WTC11 (cell line): Measurements from ENCODE around the gene PNMA6E. TPM values are rescaled to one million over a fixed set of nuclear protein-coding genes. Genes with fewer than 3 reads are reported as not detected.

ENCODE experiments used
- ATAC-seq: fragments of 200-7000 bp; cut with Tn5 transposase; 2 replicates; pipeline ENCODE4 v1.10.0; 2021; ENCODE audit warnings: mild to moderate bottlenecking, moderate library complexity
- CTCF ChIA-PET: fragments of 300-600 bp; sonication (Branson Sonifier 250); formaldehyde crosslinking; loops from one replicate; lab custom pipeline; 2021; ENCODE audit warnings: antibody characterized with exemption; lab: Charles Lee
- POLR2A ChIA-PET: fragments of 350-600 bp; sonication (Branson Sonifier 250); formaldehyde crosslinking; loops from one replicate; lab custom pipeline; 2021; ENCODE audit warnings: antibody characterized with exemption; lab: Charles Lee
- DNase-seq: peaks from one replicate; pipeline ENCODE4 v3.0.0; 2021; ENCODE audit warnings: low spot score
- H3K27ac Mint-ChIP-seq: 2 replicates; pipeline ENCODE4 v1.8.0; 2021; ENCODE audit warnings: mixed read lengths
- H3K27me3 Mint-ChIP-seq: 2 replicates; pipeline ENCODE4 v1.8.0; 2021; ENCODE audit warnings: low read depth, mild to moderate bottlenecking, moderate library complexity, mixed read lengths
- H3K36me3 Mint-ChIP-seq: 2 replicates; pipeline ENCODE4 v1.8.0; 2021; ENCODE audit warnings: mixed read lengths
- H3K4me1 Mint-ChIP-seq: 2 replicates; pipeline ENCODE4 v1.8.0; 2022; ENCODE audit warnings: mixed read lengths
- H3K4me3 Mint-ChIP-seq: 2 replicates; pipeline ENCODE4 v1.8.0; 2021; ENCODE audit warnings: mild to moderate bottlenecking, moderate library complexity, mixed read lengths
- H3K9me3 Mint-ChIP-seq: 2 replicates; pipeline ENCODE4 v1.8.0; 2021; ENCODE audit warnings: mixed read lengths
- CBFB ChIP-seq: sonication (generic); formaldehyde crosslinking; IDR thresholded peaks from 2 replicates; pipeline ENCODE4 v1.8.1; 2022; ENCODE audit warnings: mild to moderate bottlenecking, low read depth, missing genetic modification reagents
- CREB1 ChIP-seq: sonication (generic); formaldehyde crosslinking; IDR thresholded peaks from 2 replicates; pipeline ENCODE4 v1.8.0; 2023; ENCODE audit warnings: mild to moderate bottlenecking, missing genetic modification reagents
- CREM ChIP-seq: sonication (generic); formaldehyde crosslinking; IDR thresholded peaks from 2 replicates; pipeline ENCODE4 v1.8.1; 2022; ENCODE audit warnings: mild to moderate bottlenecking, missing genetic modification reagents, moderate library complexity
- ELF4 ChIP-seq: sonication (generic); formaldehyde crosslinking; IDR thresholded peaks from 2 replicates; pipeline ENCODE4 v1.8.1; 2022; ENCODE audit warnings: low read depth, mild to moderate bottlenecking, moderate library complexity, missing genetic modification reagents
- ESRRA ChIP-seq: sonication (generic); formaldehyde crosslinking; IDR thresholded peaks from 2 replicates; pipeline ENCODE4 v1.8.1; 2022; ENCODE audit warnings: mild to moderate bottlenecking, missing genetic modification reagents, borderline replicate concordance
- KAT7 ChIP-seq: sonication (generic); formaldehyde crosslinking; IDR thresholded peaks from 2 replicates; pipeline ENCODE4 v1.8.1; 2023; ENCODE audit warnings: missing genetic modification reagents, mild to moderate bottlenecking, borderline replicate concordance
- MYBL2 ChIP-seq: sonication (generic); formaldehyde crosslinking; IDR thresholded peaks from 2 replicates; pipeline ENCODE4 v1.8.1; 2023; ENCODE audit warnings: mild to moderate bottlenecking, moderate library complexity, missing genetic modification reagents
- NR1H2 ChIP-seq: sonication (generic); formaldehyde crosslinking; IDR thresholded peaks from 2 replicates; pipeline ENCODE4 v1.9.0; 2021; ENCODE audit warnings: mild to moderate bottlenecking, moderate library complexity, missing genetic modification reagents
- NR3C1 ChIP-seq: sonication (generic); formaldehyde crosslinking; conservative IDR thresholded peaks from 2 replicates; pipeline ENCODE4 v1.8.1; 2023; ENCODE audit warnings: low read depth, mild to moderate bottlenecking, missing genetic modification reagents
- TCF7 ChIP-seq: sonication (generic); formaldehyde crosslinking; IDR thresholded peaks from 2 replicates; pipeline ENCODE4 v1.8.0; 2022; ENCODE audit warnings: mild to moderate bottlenecking, low read depth, missing genetic modification reagents, moderate library complexity
- TEAD1 ChIP-seq: sonication (generic); formaldehyde crosslinking; IDR thresholded peaks from 2 replicates; pipeline ENCODE4 v1.8.0; 2022; ENCODE audit warnings: mild to moderate bottlenecking, missing genetic modification reagents
- TP53 ChIP-seq: sonication (generic); formaldehyde crosslinking; IDR thresholded peaks from 2 replicates; pipeline ENCODE4 v1.8.1; 2023; ENCODE audit warnings: mild to moderate bottlenecking, missing genetic modification reagents
- ZNF138 ChIP-seq: sonication (generic); formaldehyde crosslinking; conservative IDR thresholded peaks from 2 replicates; pipeline ENCODE4 v1.8.1; 2022; ENCODE audit warnings: mild to moderate bottlenecking, moderate library complexity, missing genetic modification reagents
- ZNF219 ChIP-seq: sonication (generic); formaldehyde crosslinking; IDR thresholded peaks from 2 replicates; pipeline ENCODE4 v1.8.0; 2023; ENCODE audit warnings: missing genetic modification reagents, mild to moderate bottlenecking, borderline replicate concordance
- total RNA-seq: library from RNA; stranded (reverse); gene quantifications from 3 replicates; pipeline ENCODE4 v1.2.3, GENCODE V29; 2021
- TF ChIP-seq, protein P1 (sequence below): fragments of 200-600 bp; IDR thresholded peaks from 2 replicates; pipeline ENCODE4 v1.8.0; 2022; ENCODE audit warnings: antibody characterized with exemption
- TF ChIP-seq, protein P2 (sequence below): fragments of 250-450 bp; sonication (Bioruptor Pico); IDR thresholded peaks from 2 replicates; pipeline ENCODE4 v1.9.0; 2021; ENCODE audit warnings: mild to moderate bottlenecking
- TF ChIP-seq, protein P3 (sequence below): sonication (generic); formaldehyde crosslinking; IDR thresholded peaks from 2 replicates; pipeline ENCODE4 v1.8.0; 2023; ENCODE audit warnings: mild to moderate bottlenecking, missing genetic modification reagents
- TF ChIP-seq, protein P4 (sequence below): sonication (generic); formaldehyde crosslinking; conservative IDR thresholded peaks from 2 replicates; pipeline ENCODE4 v1.8.1; 2023; ENCODE audit warnings: mild to moderate bottlenecking, low read depth, missing genetic modification reagents, moderate library complexity
- TF ChIP-seq, protein P5 (sequence below): sonication (generic); formaldehyde crosslinking; IDR thresholded peaks from 2 replicates; pipeline ENCODE4 v1.8.0; 2022; ENCODE audit warnings: mild to moderate bottlenecking, missing genetic modification reagents
- TF ChIP-seq, protein P6 (sequence below): sonication (generic); formaldehyde crosslinking; IDR thresholded peaks from 2 replicates; pipeline ENCODE4 v1.8.0; 2023; ENCODE audit warnings: missing genetic modification reagents

The PNMA6E gene
- total RNA-seq, 1 experiment from 2014 or later: not detected

GRCh38 chrX:153449368-153450113 is 48.4 kb upstream of the PNMA6E start:
- TF ChIP-seq KAT7 (CRISPR knock-in tag) (no peak), CBFB (CRISPR knock-in tag) (no peak), MYBL2 (CRISPR knock-in tag) (no peak), TEAD1 (CRISPR knock-in tag) (no peak), ELF4 (CRISPR knock-in tag) (no peak), ZNF219 (CRISPR knock-in tag) (no peak), NR1H2 (CRISPR knock-in tag) (no peak), NR3C1 (CRISPR knock-in tag) (no peak), ESRRA (CRISPR knock-in tag) (no peak), TP53 (no peak), CREB1 (CRISPR knock-in tag) (no peak), TCF7 (CRISPR knock-in tag) (no peak), ZNF138 (CRISPR knock-in tag) (no peak), CREM (CRISPR knock-in tag) (no peak)
- TF ChIP-seq, protein P1, sequence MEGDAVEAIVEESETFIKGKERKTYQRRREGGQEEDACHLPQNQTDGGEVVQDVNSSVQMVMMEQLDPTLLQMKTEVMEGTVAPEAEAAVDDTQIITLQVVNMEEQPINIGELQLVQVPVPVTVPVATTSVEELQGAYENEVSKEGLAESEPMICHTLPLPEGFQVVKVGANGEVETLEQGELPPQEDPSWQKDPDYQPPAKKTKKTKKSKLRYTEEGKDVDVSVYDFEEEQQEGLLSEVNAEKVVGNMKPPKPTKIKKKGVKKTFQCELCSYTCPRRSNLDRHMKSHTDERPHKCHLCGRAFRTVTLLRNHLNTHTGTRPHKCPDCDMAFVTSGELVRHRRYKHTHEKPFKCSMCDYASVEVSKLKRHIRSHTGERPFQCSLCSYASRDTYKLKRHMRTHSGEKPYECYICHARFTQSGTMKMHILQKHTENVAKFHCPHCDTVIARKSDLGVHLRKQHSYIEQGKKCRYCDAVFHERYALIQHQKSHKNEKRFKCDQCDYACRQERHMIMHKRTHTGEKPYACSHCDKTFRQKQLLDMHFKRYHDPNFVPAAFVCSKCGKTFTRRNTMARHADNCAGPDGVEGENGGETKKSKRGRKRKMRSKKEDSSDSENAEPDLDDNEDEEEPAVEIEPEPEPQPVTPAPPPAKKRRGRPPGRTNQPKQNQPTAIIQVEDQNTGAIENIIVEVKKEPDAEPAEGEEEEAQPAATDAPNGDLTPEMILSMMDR: no peak
- TF ChIP-seq, protein P2, sequence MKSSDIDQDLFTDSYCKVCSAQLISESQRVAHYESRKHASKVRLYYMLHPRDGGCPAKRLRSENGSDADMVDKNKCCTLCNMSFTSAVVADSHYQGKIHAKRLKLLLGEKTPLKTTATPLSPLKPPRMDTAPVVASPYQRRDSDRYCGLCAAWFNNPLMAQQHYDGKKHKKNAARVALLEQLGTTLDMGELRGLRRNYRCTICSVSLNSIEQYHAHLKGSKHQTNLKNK (CRISPR knock-in tag): no peak
- TF ChIP-seq, protein P3, sequence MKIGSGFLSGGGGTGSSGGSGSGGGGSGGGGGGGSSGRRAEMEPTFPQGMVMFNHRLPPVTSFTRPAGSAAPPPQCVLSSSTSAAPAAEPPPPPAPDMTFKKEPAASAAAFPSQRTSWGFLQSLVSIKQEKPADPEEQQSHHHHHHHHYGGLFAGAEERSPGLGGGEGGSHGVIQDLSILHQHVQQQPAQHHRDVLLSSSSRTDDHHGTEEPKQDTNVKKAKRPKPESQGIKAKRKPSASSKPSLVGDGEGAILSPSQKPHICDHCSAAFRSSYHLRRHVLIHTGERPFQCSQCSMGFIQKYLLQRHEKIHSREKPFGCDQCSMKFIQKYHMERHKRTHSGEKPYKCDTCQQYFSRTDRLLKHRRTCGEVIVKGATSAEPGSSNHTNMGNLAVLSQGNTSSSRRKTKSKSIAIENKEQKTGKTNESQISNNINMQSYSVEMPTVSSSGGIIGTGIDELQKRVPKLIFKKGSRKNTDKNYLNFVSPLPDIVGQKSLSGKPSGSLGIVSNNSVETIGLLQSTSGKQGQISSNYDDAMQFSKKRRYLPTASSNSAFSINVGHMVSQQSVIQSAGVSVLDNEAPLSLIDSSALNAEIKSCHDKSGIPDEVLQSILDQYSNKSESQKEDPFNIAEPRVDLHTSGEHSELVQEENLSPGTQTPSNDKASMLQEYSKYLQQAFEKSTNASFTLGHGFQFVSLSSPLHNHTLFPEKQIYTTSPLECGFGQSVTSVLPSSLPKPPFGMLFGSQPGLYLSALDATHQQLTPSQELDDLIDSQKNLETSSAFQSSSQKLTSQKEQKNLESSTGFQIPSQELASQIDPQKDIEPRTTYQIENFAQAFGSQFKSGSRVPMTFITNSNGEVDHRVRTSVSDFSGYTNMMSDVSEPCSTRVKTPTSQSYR: no peak
- TF ChIP-seq, protein P4, sequence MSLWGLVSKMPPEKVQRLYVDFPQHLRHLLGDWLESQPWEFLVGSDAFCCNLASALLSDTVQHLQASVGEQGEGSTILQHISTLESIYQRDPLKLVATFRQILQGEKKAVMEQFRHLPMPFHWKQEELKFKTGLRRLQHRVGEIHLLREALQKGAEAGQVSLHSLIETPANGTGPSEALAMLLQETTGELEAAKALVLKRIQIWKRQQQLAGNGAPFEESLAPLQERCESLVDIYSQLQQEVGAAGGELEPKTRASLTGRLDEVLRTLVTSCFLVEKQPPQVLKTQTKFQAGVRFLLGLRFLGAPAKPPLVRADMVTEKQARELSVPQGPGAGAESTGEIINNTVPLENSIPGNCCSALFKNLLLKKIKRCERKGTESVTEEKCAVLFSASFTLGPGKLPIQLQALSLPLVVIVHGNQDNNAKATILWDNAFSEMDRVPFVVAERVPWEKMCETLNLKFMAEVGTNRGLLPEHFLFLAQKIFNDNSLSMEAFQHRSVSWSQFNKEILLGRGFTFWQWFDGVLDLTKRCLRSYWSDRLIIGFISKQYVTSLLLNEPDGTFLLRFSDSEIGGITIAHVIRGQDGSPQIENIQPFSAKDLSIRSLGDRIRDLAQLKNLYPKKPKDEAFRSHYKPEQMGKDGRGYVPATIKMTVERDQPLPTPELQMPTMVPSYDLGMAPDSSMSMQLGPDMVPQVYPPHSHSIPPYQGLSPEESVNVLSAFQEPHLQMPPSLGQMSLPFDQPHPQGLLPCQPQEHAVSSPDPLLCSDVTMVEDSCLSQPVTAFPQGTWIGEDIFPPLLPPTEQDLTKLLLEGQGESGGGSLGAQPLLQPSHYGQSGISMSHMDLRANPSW: no peak
- TF ChIP-seq, protein P5, sequence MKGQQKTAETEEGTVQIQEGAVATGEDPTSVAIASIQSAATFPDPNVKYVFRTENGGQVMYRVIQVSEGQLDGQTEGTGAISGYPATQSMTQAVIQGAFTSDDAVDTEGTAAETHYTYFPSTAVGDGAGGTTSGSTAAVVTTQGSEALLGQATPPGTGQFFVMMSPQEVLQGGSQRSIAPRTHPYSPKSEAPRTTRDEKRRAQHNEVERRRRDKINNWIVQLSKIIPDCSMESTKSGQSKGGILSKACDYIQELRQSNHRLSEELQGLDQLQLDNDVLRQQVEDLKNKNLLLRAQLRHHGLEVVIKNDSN (CRISPR knock-in tag): no peak
- TF ChIP-seq, protein P6, sequence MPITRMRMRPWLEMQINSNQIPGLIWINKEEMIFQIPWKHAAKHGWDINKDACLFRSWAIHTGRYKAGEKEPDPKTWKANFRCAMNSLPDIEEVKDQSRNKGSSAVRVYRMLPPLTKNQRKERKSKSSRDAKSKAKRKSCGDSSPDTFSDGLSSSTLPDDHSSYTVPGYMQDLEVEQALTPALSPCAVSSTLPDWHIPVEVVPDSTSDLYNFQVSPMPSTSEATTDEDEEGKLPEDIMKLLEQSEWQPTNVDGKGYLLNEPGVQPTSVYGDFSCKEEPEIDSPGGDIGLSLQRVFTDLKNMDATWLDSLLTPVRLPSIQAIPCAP (CRISPR knock-in tag): no peak
- ATAC-seq: no peak
- Mint-ChIP-seq H3K4me3 (no peak overlapping the region), H3K4me1 (no peaks in the 10 kb centered on the region), H3K36me3 (peaks cover 3% of the 10 kb centered on the region; the same call in 1 of the 2 replicates), H3K9me3 (no peaks in the 10 kb centered on the region), H3K27me3 (no peaks in the 10 kb centered on the region), H3K27ac (no peak overlapping the region)
- DNase-seq: no peak
- POLR2A ChIA-PET: no interaction called here
- CTCF ChIA-PET: interaction anchor here (0.8 to 1.0 kb wide), 2 partner anchors 12 to 45 kb away, joined by 3 to 4 read pairs; partner anchors contain the start of gene BGN
